Measurements from ENCODE around the gene YLPM1.
A peak's percentile ranks its signal among the peaks of the same experiment; 100 is the strongest.

The YLPM1 gene

GRCh38 chr14:74762917-74763802 lies at the start of gene YLPM1:
TSS of gene YLPM1 (plus strand) at chr14:74763316. CDS start at chr14:74763490, 174 bp downstream.
- Histone ChIP-seq H3K27me3 (ENCODE audit: low read depth, low read length) (no peaks in the 10 kb centered on the region), H3K4me1 (ENCODE audit: control insufficient read depth in 1 of 2, insufficient read depth in 2 of 2, low read length in 2 of 2) (peaks cover 6 to 41% of the 10 kb centered on the region in 2 donors)

GRCh38 chr14:74713395-74713735 lies 49.8 kb upstream of the YLPM1 start:
- H3K9me3 ChIP-seq (ENCODE audit: control insufficient read depth in 1 of 2, low read length in 2 of 2), result no peaks in the 10 kb centered on the region
- H3K36me3 ChIP-seq (ENCODE audit: control insufficient read depth in 1 of 2, insufficient read depth in 2 of 2, low read length in 2 of 2), result peaks cover 8 to 20% of the 10 kb centered on the region in 2 donors
- peaks cover 7 to 30% of the 10 kb centered on the region in 2 donors for H3K4me1 ChIP-seq (ENCODE audit: control insufficient read depth in 1 of 2, insufficient read depth in 2 of 2, low read length in 2 of 2)
- no peaks in the 10 kb centered on the region for H3K27me3 ChIP-seq (ENCODE audit: low read depth, low read length)
- H3K4me3 ChIP-seq (ENCODE audit: low read depth in 1 of 2, low read length in 2 of 2), result peak overlapping the region; percentile 87 to 100
- H3K27ac ChIP-seq (ENCODE audit: low read length), result peak overlapping the region; percentile 94

More at GRCh38 chr14:74762917-74763802, at the start of gene YLPM1:
- Histone ChIP-seq H3K9me3 (ENCODE audit: control insufficient read depth in 1 of 2, low read length in 2 of 2) (no peaks in the 10 kb centered on the region), H3K4me3 (ENCODE audit: low read depth in 1 of 2, low read length in 2 of 2) (peak within 1 kb of the TSS; percentile 76 to 81), H3K27ac (ENCODE audit: low read length) (peak within 1 kb of the TSS; percentile 67), H3K36me3 (ENCODE audit: control insufficient read depth in 1 of 2, insufficient read depth in 2 of 2, low read length in 2 of 2) (no peaks in the 10 kb centered on the region)

GRCh38 chr14:74720526-74720925 lies 42.6 kb upstream of the YLPM1 start:
- Histone ChIP-seq H3K4me3 (ENCODE audit: low read depth in 1 of 2, low read length in 2 of 2) (no peak overlapping the region), H3K27me3 (ENCODE audit: low read depth, low read length) (no peaks in the 10 kb centered on the region), H3K4me1 (ENCODE audit: control insufficient read depth in 1 of 2, insufficient read depth in 2 of 2, low read length in 2 of 2) (no peaks in the 10 kb centered on the region), H3K27ac (ENCODE audit: low read length) (no peak overlapping the region), H3K9me3 (ENCODE audit: control insufficient read depth in 1 of 2, low read length in 2 of 2) (no peaks in the 10 kb centered on the region), H3K36me3 (ENCODE audit: control insufficient read depth in 1 of 2, insufficient read depth in 2 of 2, low read length in 2 of 2) (peaks cover 19 to 59% of the 10 kb centered on the region in 2 donors)

- Histone ChIP-seq H3K4me3 (ENCODE audit: low read depth in 1 of 2, low read length in 2 of 2) (no peak overlapping the region), H3K27ac (ENCODE audit: low read length) (no peak overlapping the region), H3K36me3 (ENCODE audit: control insufficient read depth in 1 of 2, insufficient read depth in 2 of 2, low read length in 2 of 2) (peaks cover 14 to 50% of the 10 kb centered on the region in 2 donors), H3K27me3 (ENCODE audit: low read depth, low read length) (no peaks in the 10 kb centered on the region), H3K9me3 (ENCODE audit: control insufficient read depth in 1 of 2, low read length in 2 of 2) (no peaks in the 10 kb centered on the region), H3K4me1 (ENCODE audit: control insufficient read depth in 1 of 2, insufficient read depth in 2 of 2, low read length in 2 of 2) (no peaks in the 10 kb centered on the region)
These were observed 40.0 kb upstream of the YLPM1 start for GRCh38 chr14:74723134-74723533.

GRCh38 chr14:74732387-74732786 lies 30.7 kb upstream of the YLPM1 start:
- Histone ChIP-seq H3K9me3 (ENCODE audit: control insufficient read depth in 1 of 2, low read length in 2 of 2) (no peaks in the 10 kb centered on the region), H3K27ac (ENCODE audit: low read length) (no peak overlapping the region), H3K4me3 (ENCODE audit: low read depth in 1 of 2, low read length in 2 of 2) (no peak overlapping the region), H3K27me3 (ENCODE audit: low read depth, low read length) (no peaks in the 10 kb centered on the region), H3K36me3 (ENCODE audit: control insufficient read depth in 1 of 2, insufficient read depth in 2 of 2, low read length in 2 of 2) (peaks cover 34 to 43% of the 10 kb centered on the region in 2 donors), H3K4me1 (ENCODE audit: control insufficient read depth in 1 of 2, insufficient read depth in 2 of 2, low read length in 2 of 2) (no peaks in the 10 kb centered on the region)

- no peaks in the 10 kb centered on the region for H3K27me3 ChIP-seq (ENCODE audit: low read depth, low read length)
- H3K4me3 ChIP-seq (ENCODE audit: low read depth in 1 of 2, low read length in 2 of 2), result no peak overlapping the region
- no peaks in the 10 kb centered on the region for H3K4me1 ChIP-seq (ENCODE audit: control insufficient read depth in 1 of 2, insufficient read depth in 2 of 2, low read length in 2 of 2)
- H3K27ac ChIP-seq (ENCODE audit: low read length), result no peak overlapping the region
- no peaks in the 10 kb centered on the region for H3K9me3 ChIP-seq (ENCODE audit: control insufficient read depth in 1 of 2, low read length in 2 of 2)
- H3K36me3 ChIP-seq (ENCODE audit: control insufficient read depth in 1 of 2, insufficient read depth in 2 of 2, low read length in 2 of 2), result peaks cover 34 to 48% of the 10 kb centered on the region in 2 donors
These were observed 29.9 kb upstream of the YLPM1 start for GRCh38 chr14:74733221-74733620.

- H3K36me3 ChIP-seq (ENCODE audit: control insufficient read depth in 1 of 2, insufficient read depth in 2 of 2, low read length in 2 of 2), result peaks cover 34 to 64% of the 10 kb centered on the region in 2 donors
These were observed 28.0 kb upstream of the YLPM1 start for GRCh38 chr14:74735125-74735524.

GRCh38 chr14:74737753-74738325 lies 25.3 kb upstream of the YLPM1 start:
- H3K4me3 ChIP-seq (ENCODE audit: low read depth in 1 of 2, low read length in 2 of 2), result no peak overlapping the region
- peaks cover 22 to 57% of the 10 kb centered on the region in 2 donors for H3K36me3 ChIP-seq (ENCODE audit: control insufficient read depth in 1 of 2, insufficient read depth in 2 of 2, low read length in 2 of 2)

More at GRCh38 chr14:74735125-74735524, 28.0 kb upstream of the YLPM1 start:
- no peak overlapping the region for H3K27ac ChIP-seq (ENCODE audit: low read length)
- H3K4me3 ChIP-seq (ENCODE audit: low read depth in 1 of 2, low read length in 2 of 2), result no peak overlapping the region
- H3K4me1 ChIP-seq (ENCODE audit: control insufficient read depth in 1 of 2, insufficient read depth in 2 of 2, low read length in 2 of 2), result no peaks in the 10 kb centered on the region
- no peaks in the 10 kb centered on the region for H3K9me3 ChIP-seq (ENCODE audit: control insufficient read depth in 1 of 2, low read length in 2 of 2)
- no peaks in the 10 kb centered on the region for H3K27me3 ChIP-seq (ENCODE audit: low read depth, low read length)

GRCh38 chr14:74739293-74740030 lies 23.7 kb upstream of the YLPM1 start:
- Histone ChIP-seq H3K9me3 (ENCODE audit: control insufficient read depth in 1 of 2, low read length in 2 of 2) (no peaks in the 10 kb centered on the region), H3K27ac (ENCODE audit: low read length) (no peak overlapping the region), H3K27me3 (ENCODE audit: low read depth, low read length) (no peaks in the 10 kb centered on the region), H3K4me3 (ENCODE audit: low read depth in 1 of 2, low read length in 2 of 2) (no peak overlapping the region), H3K4me1 (ENCODE audit: control insufficient read depth in 1 of 2, insufficient read depth in 2 of 2, low read length in 2 of 2) (no peaks in the 10 kb centered on the region), H3K36me3 (ENCODE audit: control insufficient read depth in 1 of 2, insufficient read depth in 2 of 2, low read length in 2 of 2) (peaks cover 9 to 47% of the 10 kb centered on the region in 2 donors)

More at GRCh38 chr14:74737753-74738325, 25.3 kb upstream of the YLPM1 start:
- H3K4me1 ChIP-seq (ENCODE audit: control insufficient read depth in 1 of 2, insufficient read depth in 2 of 2, low read length in 2 of 2), result no peaks in the 10 kb centered on the region
- H3K27me3 ChIP-seq (ENCODE audit: low read depth, low read length), result no peaks in the 10 kb centered on the region
- H3K27ac ChIP-seq (ENCODE audit: low read length), result no peak overlapping the region
- H3K9me3 ChIP-seq (ENCODE audit: control insufficient read depth in 1 of 2, low read length in 2 of 2), result no peaks in the 10 kb centered on the region

GRCh38 chr14:74747237-74747636 lies 15.9 kb upstream of the YLPM1 start:
- no peaks in the 10 kb centered on the region for H3K36me3 ChIP-seq (ENCODE audit: control insufficient read depth in 1 of 2, insufficient read depth in 2 of 2, low read length in 2 of 2)
- H3K4me3 ChIP-seq (ENCODE audit: low read depth in 1 of 2, low read length in 2 of 2), result no peak overlapping the region

GRCh38 chr14:74754157-74754556 lies 9.0 kb upstream of the YLPM1 start:
- Histone ChIP-seq H3K9me3 (ENCODE audit: control insufficient read depth in 1 of 2, low read length in 2 of 2) (peaks cover 0 to 4% of the 10 kb centered on the region in 2 donors), H3K36me3 (ENCODE audit: control insufficient read depth in 1 of 2, insufficient read depth in 2 of 2, low read length in 2 of 2) (no peaks in the 10 kb centered on the region), H3K27me3 (ENCODE audit: low read depth, low read length) (no peaks in the 10 kb centered on the region), H3K27ac (ENCODE audit: low read length) (no peak overlapping the region), H3K4me3 (ENCODE audit: low read depth in 1 of 2, low read length in 2 of 2) (no peak overlapping the region), H3K4me1 (ENCODE audit: control insufficient read depth in 1 of 2, insufficient read depth in 2 of 2, low read length in 2 of 2) (no peaks in the 10 kb centered on the region)

More at GRCh38 chr14:74747237-74747636, 15.9 kb upstream of the YLPM1 start:
- no peak overlapping the region for H3K27ac ChIP-seq (ENCODE audit: low read length)
- no peaks in the 10 kb centered on the region for H3K4me1 ChIP-seq (ENCODE audit: control insufficient read depth in 1 of 2, insufficient read depth in 2 of 2, low read length in 2 of 2)
- no peaks in the 10 kb centered on the region for H3K9me3 ChIP-seq (ENCODE audit: control insufficient read depth in 1 of 2, low read length in 2 of 2)
- no peaks in the 10 kb centered on the region for H3K27me3 ChIP-seq (ENCODE audit: low read depth, low read length)
